Measurements from ENCODE around the gene CAMP. TPM values are rescaled to one million over a fixed set of nuclear protein-coding genes. Genes with fewer than 3 reads are reported as not detected.
"Not testable (repeated sequence)": the region's sequence is repeated elsewhere in the genome, so short reads cannot be mapped to it uniquely, and the experiment has no call there.

Gene CAMP
- total RNA-seq, 1 donor from 2014 or later, result not detected

DNA sequence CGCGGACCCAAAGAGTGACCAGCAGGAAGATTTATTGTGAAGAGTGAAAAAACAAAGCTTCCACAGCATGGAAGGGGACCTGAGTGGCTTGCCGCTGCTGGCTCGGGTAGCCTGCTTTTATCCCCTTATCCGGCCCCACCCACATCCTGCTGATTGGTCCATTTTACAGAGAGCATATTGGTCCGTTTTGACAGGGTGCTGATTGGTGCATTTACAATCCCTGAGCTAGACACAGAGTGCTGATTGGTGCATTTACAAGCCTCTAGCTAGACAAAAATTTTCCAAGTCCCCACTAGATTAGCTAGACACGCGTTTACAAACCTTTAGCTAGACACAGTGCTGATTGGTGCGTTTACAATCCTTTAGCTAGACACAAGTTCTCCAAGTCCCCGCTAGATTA lies 47.9 kb downstream of the CAMP start:
- H3K27ac Mint-ChIP-seq; DNase-seq (ENCODE audit: low spot score); H3K27me3 Mint-ChIP-seq (ENCODE audit: low read depth); intact Hi-C loops (cut with micrococcal nuclease); H3K4me3 Mint-ChIP-seq (ENCODE audit: low read depth); H3K9me3 Mint-ChIP-seq: not testable (repeated sequence)
- H3K36me3 Mint-ChIP-seq (ENCODE audit: low read depth), result peaks cover 47% of the 10 kb centered on the region
- H3K4me1 Mint-ChIP-seq (ENCODE audit: low read depth), result peaks cover 41% of the 10 kb centered on the region

DNA sequence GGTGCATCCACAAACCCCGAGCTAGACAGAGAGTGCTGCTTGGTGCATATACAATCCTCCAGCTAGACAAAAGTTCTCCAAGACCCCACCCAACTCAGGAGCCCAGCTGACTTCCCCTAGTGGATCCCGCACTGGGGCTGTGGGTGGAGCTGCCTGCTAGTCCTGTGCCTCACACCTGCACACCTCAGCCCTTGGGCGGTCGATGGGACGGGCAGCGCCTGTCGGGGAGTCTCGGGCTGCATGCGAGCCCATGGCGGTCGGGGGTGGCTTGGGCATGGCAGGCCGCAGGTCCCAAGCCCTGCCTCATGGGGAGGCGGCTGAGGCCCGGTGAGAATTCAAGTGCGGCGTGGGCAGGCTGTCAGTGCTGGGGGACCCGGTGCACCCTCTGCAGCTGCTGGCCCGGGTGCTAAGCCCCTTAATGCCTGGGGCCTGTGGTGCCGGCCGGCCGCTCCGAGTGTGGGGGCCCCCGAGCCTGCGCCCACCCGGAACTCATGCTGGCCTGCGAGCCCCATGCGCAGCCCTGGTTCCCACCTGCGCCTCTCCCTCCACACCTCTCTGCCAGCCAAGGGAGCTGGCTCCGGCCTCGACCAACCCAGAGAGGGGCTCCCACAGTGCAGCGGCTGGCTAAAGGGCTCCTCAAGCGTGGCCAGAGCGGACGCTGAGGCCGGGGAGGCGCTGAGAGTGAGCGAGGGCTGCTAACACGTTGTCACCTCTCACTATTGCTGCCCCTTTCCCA lies 48.6 kb downstream of the CAMP start:
- Mint-ChIP-seq H3K4me3 (ENCODE audit: low read depth) (no peak overlapping the region), H3K27me3 (ENCODE audit: low read depth) (no peaks in the 10 kb centered on the region), H3K9me3 (no peaks in the 10 kb centered on the region), H3K27ac (no peak overlapping the region), H3K36me3 (ENCODE audit: low read depth) (peaks cover 42% of the 10 kb centered on the region), H3K4me1 (ENCODE audit: low read depth) (peaks cover 38% of the 10 kb centered on the region)
- intact Hi-C loops (cut with micrococcal nuclease), result no loop called here
- DNase-seq (ENCODE audit: low spot score), result no peak

DNA sequence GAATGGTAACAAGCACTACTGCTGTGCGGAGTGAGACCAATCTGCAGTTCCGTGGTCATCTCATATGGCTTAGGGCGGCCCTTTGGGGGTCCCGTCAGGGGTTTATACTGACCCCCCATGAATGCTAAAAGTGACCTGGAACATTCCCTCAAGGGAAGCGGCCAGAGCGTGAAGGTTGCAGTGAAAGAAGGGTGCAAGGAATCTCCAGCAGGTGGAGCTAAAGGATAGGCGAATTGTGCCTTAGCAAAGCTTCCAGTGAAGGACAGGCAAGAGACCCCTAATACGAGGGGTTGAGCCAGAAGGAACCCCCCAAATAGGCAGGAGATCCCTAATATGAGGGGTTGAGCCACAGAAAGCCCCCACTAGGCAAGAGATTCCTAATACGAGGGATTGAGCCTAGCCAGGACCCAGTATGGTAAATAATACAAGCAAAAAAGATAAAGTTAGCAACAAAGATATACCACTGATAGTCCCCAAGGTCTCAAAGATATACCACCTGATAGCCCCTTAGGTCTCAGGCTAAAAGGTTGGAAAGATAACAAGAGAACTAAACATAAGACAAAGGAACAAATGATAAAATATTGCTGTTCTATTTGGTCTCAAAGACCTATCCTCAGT lies 50.4 kb downstream of the CAMP start:
- peaks cover 28% of the 10 kb centered on the region for H3K36me3 Mint-ChIP-seq (ENCODE audit: low read depth)
- H3K4me1 Mint-ChIP-seq (ENCODE audit: low read depth), result peaks cover 22% of the 10 kb centered on the region
- H3K27ac Mint-ChIP-seq, result no peak overlapping the region
- H3K27me3 Mint-ChIP-seq (ENCODE audit: low read depth), result no peaks in the 10 kb centered on the region
- no peaks in the 10 kb centered on the region for H3K9me3 Mint-ChIP-seq
- peak; percentile 24 for DNase-seq (ENCODE audit: low spot score)
- H3K4me3 Mint-ChIP-seq (ENCODE audit: low read depth), result no peak overlapping the region
- intact Hi-C loops (cut with micrococcal nuclease), result loop anchor here (1.0 kb wide), 1 partner anchor 163 kb away; no protein-coding TSS in a partner anchor

DNA sequence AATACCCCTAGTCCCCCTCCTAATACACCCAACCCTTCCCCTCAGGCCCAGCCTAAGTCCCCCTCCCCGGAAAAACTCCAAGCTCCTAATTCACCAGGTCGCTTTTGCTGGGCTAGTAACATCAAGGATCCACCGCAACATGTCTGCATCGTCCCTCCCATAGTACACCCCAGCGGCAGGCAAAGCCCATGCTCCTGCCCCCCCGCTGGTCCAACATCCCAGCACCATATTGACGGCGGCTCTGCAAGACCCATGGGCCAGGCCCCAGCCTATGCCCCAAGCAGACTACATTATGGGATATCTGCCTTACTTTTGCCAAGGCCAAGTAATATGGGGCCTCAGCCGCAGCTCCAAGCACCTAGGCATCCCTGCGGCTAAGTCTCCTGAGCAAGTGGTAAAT lies 51.2 kb downstream of the CAMP start:
- H3K4me3 Mint-ChIP-seq (ENCODE audit: low read depth), result no peak overlapping the region
- intact Hi-C loops (cut with micrococcal nuclease), result no loop called here
- H3K27me3 Mint-ChIP-seq (ENCODE audit: low read depth), result no peaks in the 10 kb centered on the region
- H3K27ac Mint-ChIP-seq, result no peak overlapping the region
- H3K36me3 Mint-ChIP-seq (ENCODE audit: low read depth), result peaks cover 24% of the 10 kb centered on the region
- DNase-seq (ENCODE audit: low spot score), result no peak
- H3K4me1 Mint-ChIP-seq (ENCODE audit: low read depth), result peaks cover 14% of the 10 kb centered on the region
- H3K9me3 Mint-ChIP-seq, result no peaks in the 10 kb centered on the region

Other genes starting within 250 kb of the CAMP start
- gene MAP4, start 207.1 kb upstream of the CAMP start, total RNA-seq, result 144 and 155 TPM in 2 replicates
- 39.1 and 40.5 TPM in 2 replicates for gene CDC25A, start 35.1 kb upstream of the CAMP start, total RNA-seq
- gene ZNF589, start 17.6 kb downstream of the CAMP start, total RNA-seq, result 40.2 and 42.8 TPM in 2 replicates
- 30.2 and 33.7 TPM in 2 replicates for gene NME6, start 77.9 kb downstream of the CAMP start, total RNA-seq
- not detected in 2 replicates for gene SPINK8, start 110.2 kb downstream of the CAMP start, total RNA-seq
- gene FBXW12, start 148.7 kb downstream of the CAMP start, total RNA-seq, result 0.14 TPM in 1 of 2 replicates, not detected in the other
- 6.8 and 7.0 TPM in 2 replicates for gene PLXNB1, start 206.6 kb downstream of the CAMP start, total RNA-seq
- gene CCDC51, start 216.6 kb downstream of the CAMP start, total RNA-seq, result 22.2 and 23.7 TPM in 2 replicates
- 270 and 289 TPM in 2 replicates for gene TMA7, start 216.8 kb downstream of the CAMP start, total RNA-seq
- gene ATRIP, start 223.2 kb downstream of the CAMP start, total RNA-seq, result 16.9 and 17.5 TPM in 2 replicates